Dedifferentiated amniotic fluid mesenchymal stem cell (primary cell): ENCODE measurements around the gene FREY1.

ENCODE experiments used
- DNase-seq: peaks from one replicate; pipeline ENCODE4 v3.0.0-alpha.2; 2016; ENCODE audit errors: extremely low spot score

FREY1 gene, protein sequence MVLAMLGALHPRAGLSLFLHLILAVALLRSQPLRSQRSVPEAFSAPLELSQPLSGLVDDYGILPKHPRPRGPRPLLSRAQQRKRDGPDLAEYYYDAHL

DNA sequence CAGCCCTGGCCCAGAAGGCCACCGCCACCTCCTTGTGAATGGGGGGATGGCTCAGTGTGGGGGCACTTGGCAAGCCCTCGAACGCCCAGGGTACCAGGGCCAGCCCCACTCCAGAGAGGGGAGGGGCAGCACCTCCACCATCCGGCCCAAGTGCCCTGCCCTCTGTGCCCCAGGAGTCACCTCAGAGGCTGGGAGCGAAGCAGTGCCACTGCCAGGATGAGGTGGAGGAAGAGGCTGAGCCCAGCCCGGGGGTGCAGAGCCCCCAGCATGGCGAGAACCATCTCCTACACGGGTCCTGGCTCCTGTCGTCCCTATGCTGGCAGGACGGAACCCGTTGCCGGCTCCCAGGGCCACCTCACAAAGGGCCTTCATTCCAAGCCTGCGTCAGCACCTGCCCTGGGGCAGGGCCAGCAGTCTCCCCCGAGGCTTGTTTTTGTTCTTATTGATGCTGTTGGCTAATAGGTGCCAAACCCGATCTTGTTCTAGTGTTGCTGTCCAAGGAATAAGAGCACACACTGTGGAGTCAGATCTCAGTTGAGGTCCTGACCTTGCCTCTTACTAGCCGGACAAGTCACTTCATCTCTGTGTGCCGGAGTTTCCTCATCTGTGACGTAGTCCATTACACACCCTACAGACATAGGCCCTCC, at the start of gene FREY1:
Gene FREY1 (minus strand): TSS at position 307 of the 647 bp plus-strand sequence. CDS start 26 bp downstream, at position 281.
- DNase-seq: no peak

GRCh38 chr11:45949992-45950407, 42.9 kb upstream of the FREY1 start:
- no peak for DNase-seq

- no peak for DNase-seq
Observed at GRCh38 chr11:45948356-45948755, 41.3 kb upstream of the FREY1 start.

DNA sequence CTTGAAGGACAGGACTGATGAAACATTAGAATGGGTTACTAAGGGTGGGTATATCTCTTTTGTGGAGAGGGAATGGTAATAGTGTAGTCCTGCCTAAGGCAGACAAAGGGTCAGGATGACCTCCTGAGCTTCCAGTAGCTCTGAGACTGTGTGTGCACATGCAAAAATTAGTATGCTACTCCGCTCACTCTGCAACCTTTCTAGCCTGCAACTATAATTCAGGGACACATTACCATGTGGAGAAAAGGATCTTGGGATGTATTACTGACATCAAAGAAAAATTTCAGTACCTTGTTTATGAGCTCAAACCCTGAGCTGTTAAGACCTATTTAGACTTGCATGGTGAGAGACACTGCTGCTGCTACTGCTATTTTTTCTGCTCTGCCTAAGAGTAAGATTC, 40.8 kb upstream of the FREY1 start:
- no peak for DNase-seq

- no peak for DNase-seq
Observed at GRCh38 chr11:45945397-45945999, 38.4 kb upstream of the FREY1 start.

GRCh38 chr11:45942381-45942780, 35.3 kb upstream of the FREY1 start:
- DNase-seq: no peak

DNA sequence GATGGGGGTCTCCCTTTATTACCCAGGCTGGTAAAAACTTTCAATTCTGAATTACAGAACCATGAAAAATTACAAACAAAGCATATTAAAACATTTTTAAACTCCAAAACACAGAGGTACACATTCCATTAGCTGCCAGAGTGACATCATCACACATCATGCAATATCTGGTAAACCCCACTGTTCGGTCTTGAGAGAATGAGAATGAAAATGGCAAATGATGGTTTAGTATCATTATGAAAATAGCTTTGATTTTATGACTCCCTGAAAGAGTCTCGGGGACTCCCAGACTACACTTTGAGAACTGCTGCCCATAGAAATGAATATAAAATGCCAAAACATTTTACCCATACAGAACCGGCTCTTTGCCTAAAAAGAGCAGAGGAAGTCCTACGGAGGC, 34.2 kb upstream of the FREY1 start:
- DNase-seq: no peak

GRCh38 chr11:45939836-45940235, 32.8 kb upstream of the FREY1 start:
- no peak for DNase-seq

- no peak for DNase-seq
Observed at GRCh38 chr11:45937916-45938315, 30.8 kb upstream of the FREY1 start.

GRCh38 chr11:45936511-45937054, 29.5 kb upstream of the FREY1 start:
- DNase-seq: no peak

DNA sequence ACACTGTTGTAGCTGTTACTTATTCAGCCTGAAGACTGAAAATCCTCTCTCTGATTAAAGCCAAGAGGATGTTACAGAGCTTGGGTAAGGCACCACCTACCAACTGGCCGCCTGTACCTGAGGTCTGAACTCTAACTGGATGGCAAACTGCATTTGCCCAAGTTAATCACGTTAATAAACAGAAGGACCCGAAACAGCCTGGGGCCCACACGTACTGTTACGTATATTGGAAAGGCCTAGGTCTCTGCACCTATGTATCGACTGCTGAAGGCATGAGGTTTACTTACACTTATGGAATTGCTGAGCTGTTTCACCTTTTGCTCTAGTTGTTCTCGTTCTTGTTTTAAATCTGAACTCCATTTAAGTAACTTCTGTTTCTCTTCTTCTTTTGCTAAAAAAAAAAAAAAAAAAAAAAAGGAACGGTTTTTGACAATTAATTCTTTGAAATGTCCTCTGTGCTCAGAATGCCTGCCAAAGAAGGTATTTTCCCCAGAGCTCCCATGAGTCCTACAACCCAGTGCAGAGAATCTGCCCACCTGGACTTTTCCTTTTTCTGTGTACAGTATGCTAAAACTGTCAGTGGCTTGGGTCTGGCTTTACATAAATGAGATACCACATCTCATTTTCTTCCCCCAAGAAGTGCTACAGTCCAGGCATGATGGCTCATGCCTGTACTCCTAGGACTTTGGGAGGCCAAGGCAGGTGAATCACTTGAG, 28.4 kb upstream of the FREY1 start:
- no peak for DNase-seq

DNA sequence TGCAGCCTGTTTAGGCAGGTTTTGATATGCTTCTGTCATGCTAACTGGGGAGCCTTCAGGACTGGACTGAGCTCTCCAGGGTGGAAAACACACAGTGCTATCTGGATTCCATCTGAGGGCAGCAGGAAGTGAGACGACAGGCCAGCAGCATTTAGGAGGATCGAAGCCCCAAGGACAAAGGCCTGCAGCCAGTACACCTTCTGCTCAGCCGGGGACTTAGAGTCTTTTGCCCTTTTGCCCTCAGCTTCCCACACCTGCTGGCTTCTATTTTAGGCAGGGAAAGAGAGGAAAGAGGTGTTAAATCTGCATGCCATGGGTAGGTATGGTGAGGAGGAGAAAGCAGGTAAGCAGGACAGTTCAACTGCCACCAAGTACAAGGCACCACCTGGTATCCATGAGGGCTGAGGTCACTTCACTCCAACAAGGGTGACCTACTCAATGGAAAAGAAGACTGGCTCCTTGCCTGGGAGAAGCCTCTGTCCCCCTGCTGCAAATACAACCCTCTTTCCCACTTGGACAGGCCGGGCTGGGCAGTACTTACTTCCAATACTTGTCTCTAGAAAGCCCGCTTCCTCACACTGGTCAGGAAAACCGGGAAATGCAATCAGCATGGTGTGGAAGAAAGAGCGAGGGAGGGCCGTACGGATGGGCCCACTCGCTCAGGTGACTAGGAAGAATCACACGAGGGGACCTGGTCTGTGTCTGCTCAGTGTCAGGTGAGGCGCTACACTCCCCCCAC, 27.7 kb upstream of the FREY1 start:
- no peak for DNase-seq

DNA sequence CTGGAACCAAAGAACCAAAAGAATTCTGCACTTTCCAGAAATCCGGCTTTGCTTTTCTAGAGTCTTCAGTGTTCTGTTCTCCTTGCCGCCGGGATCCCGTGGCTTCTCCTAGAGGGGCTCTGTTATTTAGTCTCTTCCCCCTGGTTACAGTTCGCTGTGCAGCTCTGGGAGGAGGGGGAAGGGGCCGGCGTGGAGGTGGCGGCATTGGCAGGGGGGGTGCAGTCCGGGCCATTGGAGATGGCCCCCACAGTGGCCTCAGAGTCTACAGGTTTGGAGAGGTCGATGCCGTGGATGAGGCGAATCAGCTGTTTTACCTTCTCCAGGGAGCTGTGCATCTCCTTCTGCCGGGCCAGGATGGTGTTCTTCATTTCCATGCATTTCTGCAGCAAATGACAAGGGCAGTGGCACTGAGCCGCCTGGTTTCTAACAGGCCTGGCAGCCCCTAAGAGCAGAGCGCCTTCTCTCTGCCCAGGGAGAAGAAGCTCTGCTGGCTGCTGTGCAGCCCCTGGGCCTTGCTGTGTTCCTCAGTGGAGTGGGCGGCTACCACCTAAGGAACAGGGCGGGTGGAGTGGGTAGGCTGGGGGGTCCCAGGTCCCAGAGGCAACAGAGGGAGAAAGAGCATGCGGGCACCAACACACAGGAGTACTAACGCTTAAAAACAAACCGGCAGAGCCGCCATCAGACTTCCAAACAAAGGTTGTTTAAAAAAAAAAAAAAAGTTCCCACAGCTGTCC, 26.9 kb upstream of the FREY1 start:
- DNase-seq: no peak

DNA sequence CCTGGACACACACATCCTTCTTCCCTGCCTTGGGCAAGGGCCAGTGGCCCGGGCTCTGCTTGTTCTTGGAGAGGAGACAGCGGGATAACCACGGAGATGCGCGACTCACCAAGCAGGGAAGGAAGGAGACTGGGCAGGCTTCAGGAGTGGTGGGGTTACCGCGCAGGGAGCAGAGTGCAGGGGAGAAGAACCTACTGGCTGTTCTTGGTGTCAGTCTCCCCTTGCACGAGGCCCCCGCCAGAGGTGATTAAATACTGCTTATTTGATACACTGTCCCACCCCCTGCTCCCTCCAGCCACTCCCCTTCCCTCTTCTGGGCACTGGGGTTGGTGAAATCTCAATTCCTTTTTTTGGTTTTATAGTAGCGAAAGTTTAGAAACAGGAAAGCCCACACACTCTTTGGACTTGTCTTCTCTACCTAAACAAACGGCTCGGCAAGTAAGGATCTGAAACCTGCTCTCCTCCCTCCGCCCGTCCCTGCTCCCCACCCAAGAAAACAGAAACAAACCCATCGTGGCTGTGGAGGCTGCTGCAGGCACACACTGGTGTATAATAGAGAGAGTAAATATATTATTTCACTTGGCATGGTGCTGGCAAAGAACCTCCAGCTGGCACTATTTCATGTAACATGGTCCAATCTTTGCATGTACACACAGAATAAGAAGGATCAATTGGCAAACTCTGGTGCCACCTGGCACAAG, 26.2 kb upstream of the FREY1 start:
- no peak for DNase-seq

DNA sequence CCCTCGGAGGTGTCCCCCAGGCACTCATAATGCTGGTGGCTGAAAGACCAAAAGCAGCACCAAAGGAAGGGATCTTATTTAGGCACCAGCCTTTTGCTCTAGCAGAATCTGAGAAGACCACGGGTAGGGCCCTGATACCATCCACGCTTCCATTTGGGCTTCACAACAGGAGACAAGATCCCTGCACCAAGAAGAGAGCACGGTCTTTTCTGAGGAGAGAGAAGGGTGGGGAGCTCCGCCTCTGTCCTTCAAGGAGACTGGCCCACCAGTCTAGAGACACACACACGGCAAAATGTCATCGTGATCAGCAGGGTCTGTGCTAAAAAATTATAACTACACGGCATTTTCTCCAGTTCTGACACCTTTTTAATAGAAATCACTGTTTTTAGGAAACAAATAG, 25.1 kb upstream of the FREY1 start:
- DNase-seq: no peak

- DNase-seq: no peak
Observed at GRCh38 chr11:45931739-45932138, 24.7 kb upstream of the FREY1 start.

GRCh38 chr11:45930951-45931570, 24.0 kb upstream of the FREY1 start:
- no peak for DNase-seq

DNA sequence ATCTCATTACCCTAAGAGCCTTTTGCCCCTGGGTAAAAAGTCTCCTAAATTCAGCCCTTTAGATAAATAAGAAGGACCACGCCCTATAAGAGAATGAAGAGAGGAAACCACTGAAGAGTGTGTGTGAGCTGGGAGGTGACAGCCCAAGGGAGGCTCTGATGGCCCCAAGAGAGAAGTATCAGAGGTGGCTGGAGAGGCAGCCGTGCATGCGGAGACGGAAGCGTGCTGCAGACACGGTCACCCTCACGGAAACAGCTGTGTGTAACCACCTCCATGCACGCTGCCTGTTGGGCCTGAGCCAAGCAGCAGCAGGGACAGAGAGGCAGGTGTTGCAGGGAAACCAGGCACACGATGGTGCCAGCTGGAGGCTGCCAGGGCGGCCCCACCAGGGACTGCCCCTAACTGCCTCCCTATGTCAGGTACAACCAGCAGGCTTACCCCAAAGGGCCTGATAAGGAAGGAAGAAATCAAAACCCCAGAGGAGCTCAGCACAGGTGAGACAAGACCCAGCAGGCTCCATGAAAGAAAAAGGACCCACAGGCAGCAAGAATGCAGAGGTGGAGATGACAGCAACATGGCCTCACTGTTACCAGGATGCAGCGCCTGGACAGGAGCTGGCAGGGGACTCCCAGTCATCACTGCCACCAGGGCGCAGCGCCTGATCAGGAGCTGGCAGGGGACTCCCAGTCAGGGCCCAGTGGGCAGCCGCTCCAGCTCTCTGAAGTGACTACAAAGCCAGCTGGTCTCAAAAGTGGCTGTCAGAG, 23.1 kb upstream of the FREY1 start:
- no peak for DNase-seq

DNA sequence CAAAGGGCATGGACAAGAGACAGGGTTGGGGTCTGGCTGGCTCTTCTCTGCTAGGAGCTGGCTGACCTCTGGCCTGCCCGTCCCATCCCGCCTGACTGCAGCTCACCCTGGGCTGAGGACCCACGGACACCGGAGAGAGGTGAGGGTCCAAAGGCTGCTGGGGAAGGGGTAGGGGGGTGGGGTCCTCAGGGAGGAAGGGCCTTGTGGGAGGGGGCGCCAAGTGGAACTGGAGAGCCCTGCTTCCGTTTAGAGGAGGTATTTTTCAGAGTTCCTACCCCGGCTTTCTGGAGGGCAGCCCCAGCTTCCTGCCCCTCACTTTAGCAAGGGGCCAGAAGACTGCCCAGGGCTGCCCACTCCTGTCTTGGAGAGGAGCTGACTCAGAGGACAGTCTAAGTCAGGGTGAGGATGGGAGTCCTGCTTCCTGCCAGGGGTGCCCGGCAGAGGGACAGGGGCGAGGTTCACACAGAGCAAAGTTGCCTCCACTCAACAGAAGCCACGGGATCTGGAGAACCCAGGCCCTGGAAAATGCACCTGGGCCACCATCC, 22.5 kb upstream of the FREY1 start:
- no peak for DNase-seq
